Body of pancreas (tissue), 4 donors: ENCODE data around the gene TUT1. TPM values are rescaled to one million over a fixed set of nuclear protein-coding genes. Genes with fewer than 3 reads are reported as not detected.

ENCODE experiments used
- ATAC-seq: fragments of 150-250 bp; one replicate; pipeline ENCODE4 v1.9.1; 2016
- DNase-seq, 4 donors: peaks; one replicate each; pipeline ENCODE4 v3.0.0-alpha.2; 2019
- H3K27ac ChIP-seq, 4 donors: fragments of 200-600 bp; sonication (generic); 1 replicate in 3 of 4; 2 replicates in 1 of 4; pipeline versions ENCODE4 v1.5.1 to v1.6.1; 2016 to 2019; ENCODE audit warnings: mild to moderate bottlenecking in 1 of 4, mixed read lengths in 1 of 4, moderate library complexity in 1 of 4
- H3K27me3 ChIP-seq, 2 donors: fragments of 200-600 bp; sonication (generic); one replicate each; pipeline ENCODE4 v1.6.0; 2016; ENCODE audit warnings: mild to moderate bottlenecking in 1 of 2
- H3K36me3 ChIP-seq, 2 donors: fragments of 200-600 bp; sonication (generic); replicated peaks in 1 of 2; 2 replicates each; pipeline ENCODE4 v1.5.1; 2016; ENCODE audit warnings: low read depth in 2 of 2; ENCODE audit not compliant: insufficient read depth in 1 of 2
- H3K4me1 ChIP-seq: fragments of 200-600 bp; sonication (generic); one replicate; pipeline ENCODE4 v1.6.0; 2016
- H3K4me3 ChIP-seq, 2 donors: fragments of 200-600 bp; sonication (generic); 1 replicate in 1 of 2; 2 replicates in 1 of 2; pipeline ENCODE4 v1.5.1; 2016 to 2019
- H3K9me3 ChIP-seq, 3 donors: fragments of 200-600 bp; sonication (generic); 1 replicate in 2 of 3; 2 replicates in 1 of 3; pipeline ENCODE4 v1.5.1; 2016
- POLR2A ChIP-seq, 3 donors: fragments of 450-650 bp; IDR thresholded peaks; one replicate each; pipeline ENCODE4 v1.6.1; 2016; ENCODE audit warnings: antibody characterized with exemption in 3 of 3, mild to moderate bottlenecking in 2 of 3
- WGBS, 2 donors: methylation state at CpG; one replicate each; pipeline ENCODE4 v1.1.5; 2017; 5-methylcytosine and 5-hydroxymethylcytosine counted together
- intact Hi-C: fragments of 100-400 bp; cut with DNase I; formaldehyde crosslinking; loops from one replicate; pipeline ENCODE4 v1.15.1; 2023
- total RNA-seq, 2 donors: library from RNA; depleted of rRNA; stranded (reverse); fragments of >200 nt; gene quantifications; one replicate each; pipeline ENCODE4 v1.1.0, GENCODE V29; 2016
- TF ChIP-seq, protein P1 (sequence below), 7 experiments: fragments of 450-650 bp in 4 of 7; fragments of 200-600 bp in 3 of 7; sonication (generic) in 3 of 7; IDR thresholded peaks; one replicate each; pipeline ENCODE4 v1.5.1; 2016 to 2019; ENCODE audit warnings: antibody characterized with exemption in 7 of 7

TUT1 gene
- total RNA-seq, 2 donors from 2014 or later, result 10.1 to 11.2 TPM

DNA sequence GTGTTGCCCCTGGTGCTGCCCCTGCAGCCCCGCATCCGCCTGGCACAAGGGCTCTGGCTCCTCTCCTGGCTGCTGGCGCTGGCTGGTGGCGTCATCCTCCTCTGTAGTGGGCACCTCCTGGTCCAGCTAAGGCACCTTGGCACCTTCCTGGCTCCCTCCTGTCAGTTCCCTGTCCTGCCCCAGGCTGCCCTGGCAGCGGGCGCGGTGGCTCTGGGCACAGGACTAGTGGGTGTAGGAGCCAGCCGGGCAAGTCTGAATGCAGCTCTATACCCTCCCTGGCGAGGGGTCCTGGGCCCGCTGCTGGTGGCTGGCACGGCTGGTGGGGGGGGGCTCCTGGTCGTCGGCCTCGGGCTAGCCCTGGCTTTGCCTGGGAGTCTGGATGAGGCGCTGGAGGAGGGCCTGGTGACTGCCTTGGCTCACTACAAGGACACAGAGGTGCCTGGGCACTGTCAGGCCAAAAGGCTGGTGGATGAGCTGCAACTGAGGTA, 22.0 kb upstream of the TUT1 start:
- Histone ChIP-seq H3K9me3 (no peaks in the 10 kb centered on the region), H3K4me3 (no peak overlapping the region), H3K4me1 (peaks cover 22% of the 10 kb centered on the region), H3K27ac (peak overlapping the region; percentile 82 to 96 (median 88)), H3K36me3 (peaks cover 0 to 3% of the 10 kb centered on the region in 2 donors), H3K27me3 (no peaks in the 10 kb centered on the region)
- no peak for ATAC-seq
- TF ChIP-seq, protein P1, sequence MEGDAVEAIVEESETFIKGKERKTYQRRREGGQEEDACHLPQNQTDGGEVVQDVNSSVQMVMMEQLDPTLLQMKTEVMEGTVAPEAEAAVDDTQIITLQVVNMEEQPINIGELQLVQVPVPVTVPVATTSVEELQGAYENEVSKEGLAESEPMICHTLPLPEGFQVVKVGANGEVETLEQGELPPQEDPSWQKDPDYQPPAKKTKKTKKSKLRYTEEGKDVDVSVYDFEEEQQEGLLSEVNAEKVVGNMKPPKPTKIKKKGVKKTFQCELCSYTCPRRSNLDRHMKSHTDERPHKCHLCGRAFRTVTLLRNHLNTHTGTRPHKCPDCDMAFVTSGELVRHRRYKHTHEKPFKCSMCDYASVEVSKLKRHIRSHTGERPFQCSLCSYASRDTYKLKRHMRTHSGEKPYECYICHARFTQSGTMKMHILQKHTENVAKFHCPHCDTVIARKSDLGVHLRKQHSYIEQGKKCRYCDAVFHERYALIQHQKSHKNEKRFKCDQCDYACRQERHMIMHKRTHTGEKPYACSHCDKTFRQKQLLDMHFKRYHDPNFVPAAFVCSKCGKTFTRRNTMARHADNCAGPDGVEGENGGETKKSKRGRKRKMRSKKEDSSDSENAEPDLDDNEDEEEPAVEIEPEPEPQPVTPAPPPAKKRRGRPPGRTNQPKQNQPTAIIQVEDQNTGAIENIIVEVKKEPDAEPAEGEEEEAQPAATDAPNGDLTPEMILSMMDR (IDR thresholded peaks at IDR 0.05), result no peak
- no peak for TF ChIP-seq POLR2A (IDR thresholded peaks at IDR 0.05)
- intact Hi-C loops, result no loop called here
- peak in 1 of 4 donors; percentile 60 for DNase-seq
- WGBS, 2 donors, result 20 to 38% methylated on average over 3 to 14 of the region's 15 CpGs

DNA sequence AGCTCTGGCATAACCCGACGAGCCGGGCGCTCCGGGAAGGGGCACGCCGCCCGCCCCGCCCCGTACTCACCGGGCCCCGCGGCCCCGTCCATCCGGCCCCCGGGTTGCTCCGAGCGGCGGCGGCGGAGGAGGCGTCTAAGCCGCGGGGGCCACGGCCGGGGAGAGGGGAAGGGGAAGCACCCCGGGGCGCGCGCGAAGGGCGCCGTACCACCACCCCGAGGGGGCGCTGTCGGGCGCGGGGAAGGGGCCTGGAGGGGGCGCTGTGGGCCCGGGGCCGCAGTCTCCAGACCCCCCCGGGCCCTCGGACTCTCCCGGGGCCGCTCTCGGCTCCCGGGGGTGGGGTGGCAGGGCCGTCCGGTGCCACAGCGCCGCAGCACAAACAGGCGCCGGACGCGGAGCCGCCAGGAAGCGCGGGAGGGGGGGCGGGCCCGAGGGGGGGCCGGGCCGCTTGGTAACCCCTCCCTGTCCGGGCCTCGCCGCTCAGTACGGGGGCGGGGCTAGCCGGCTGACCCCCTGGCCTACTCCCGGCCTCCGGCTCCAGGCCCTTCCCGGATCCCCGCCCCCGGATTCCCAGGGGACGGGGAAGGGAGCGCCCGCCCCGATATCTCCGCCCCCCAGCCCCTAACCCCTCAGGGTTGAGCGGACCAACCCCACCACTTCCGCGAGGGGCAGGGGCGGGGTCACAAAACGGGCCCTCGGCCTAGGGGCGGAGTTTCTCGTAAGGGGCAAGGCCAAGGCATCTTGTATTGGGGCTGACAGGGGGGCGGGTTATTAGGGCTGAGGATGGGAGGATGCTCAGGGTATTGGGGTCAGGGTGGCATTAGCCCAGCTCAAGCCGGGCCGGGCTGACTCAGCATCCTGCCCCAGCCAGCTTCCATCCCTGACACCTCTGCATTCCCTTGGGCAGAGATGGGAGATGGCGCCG, 21.3 kb upstream of the TUT1 start, which contains the start of the genes EML3 and ROM1:
TSS of gene EML3 (minus strand) at position 410 of the 925 bp plus-strand sequence. CDS start at position 92, 318 bp downstream.
TSS of gene ROM1 (plus strand) at position 892 of the 925 bp plus-strand sequence. CDS start at position 917, 25 bp downstream.
- Histone ChIP-seq H3K27me3 (no peaks in the 10 kb centered on the region), H3K9me3 (no peaks in the 10 kb centered on the region), H3K27ac (peak within 1 kb of the TSS; percentile 82 to 96 (median 88)), H3K4me1 (peaks cover 22% of the 10 kb centered on the region), H3K36me3 (peaks cover 0 to 3% of the 10 kb centered on the region in 2 donors), H3K4me3 (peak within 1 kb of the TSS; percentile 54 to 64)
- TF ChIP-seq, protein P1 (IDR thresholded peaks at IDR 0.05), result peak; percentile 67 to 97 (median 95)
- peak in 2 of 3 donors; percentile 8 to 28 for TF ChIP-seq POLR2A (IDR thresholded peaks at IDR 0.05)
- intact Hi-C loops, result no loop called here
- WGBS, 2 donors, result 4 to 10% methylated on average over 2 to 57 of the region's 91 CpGs
- peak; percentile 83 to 89 (median 85) for DNase-seq
- peak; percentile 79 for ATAC-seq

DNA sequence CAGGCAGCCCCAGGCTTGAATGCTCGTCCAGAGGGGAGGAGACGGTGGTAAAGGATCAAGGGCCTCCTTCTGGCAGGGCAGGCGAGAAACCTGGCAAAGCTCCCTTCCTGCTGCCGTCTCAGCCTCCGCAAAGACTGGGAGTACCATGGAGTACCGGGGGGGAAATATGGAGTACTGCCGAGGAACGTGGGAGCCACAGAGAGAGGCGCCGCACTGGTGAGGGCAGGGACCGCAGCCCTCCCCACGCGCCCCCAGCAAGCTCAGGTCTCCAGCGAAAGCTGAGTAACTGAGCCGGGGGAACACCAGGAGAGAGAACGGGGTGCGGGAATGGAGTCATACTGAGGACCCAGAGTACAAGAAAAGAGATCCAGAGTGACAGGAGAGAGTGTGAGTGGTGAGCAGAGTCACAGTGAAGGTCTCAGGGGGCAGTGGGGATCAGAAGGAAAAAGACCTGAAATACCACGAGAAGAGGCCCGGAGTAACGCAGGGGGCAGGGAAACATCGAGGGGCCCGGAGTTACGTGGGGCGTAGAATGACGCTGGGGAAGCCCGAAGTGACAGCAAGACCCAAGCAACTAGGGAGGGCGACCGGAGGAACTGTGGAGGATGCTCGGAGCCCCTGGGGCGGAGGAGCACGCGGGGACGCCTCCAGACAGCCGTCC, 20.5 kb upstream of the TUT1 start:
- WGBS, 2 donors, result 2% methylated on average over 23 to 33 of the region's 34 CpGs
- no peak for TF ChIP-seq POLR2A (IDR thresholded peaks at IDR 0.05)
- TF ChIP-seq, protein P1 (IDR thresholded peaks at IDR 0.05), result no peak
- no peak for ATAC-seq
- Histone ChIP-seq H3K4me1 (peaks cover 22% of the 10 kb centered on the region), H3K9me3 (no peaks in the 10 kb centered on the region), H3K4me3 (peak overlapping the region; percentile 54 to 64), H3K27ac (peak overlapping the region; percentile 82 to 96 (median 88)), H3K27me3 (no peaks in the 10 kb centered on the region), H3K36me3 (no peaks in the 10 kb centered on the region)
- intact Hi-C loops, result no loop called here
- DNase-seq, result peak; percentile 37 to 65 (median 51)

DNA sequence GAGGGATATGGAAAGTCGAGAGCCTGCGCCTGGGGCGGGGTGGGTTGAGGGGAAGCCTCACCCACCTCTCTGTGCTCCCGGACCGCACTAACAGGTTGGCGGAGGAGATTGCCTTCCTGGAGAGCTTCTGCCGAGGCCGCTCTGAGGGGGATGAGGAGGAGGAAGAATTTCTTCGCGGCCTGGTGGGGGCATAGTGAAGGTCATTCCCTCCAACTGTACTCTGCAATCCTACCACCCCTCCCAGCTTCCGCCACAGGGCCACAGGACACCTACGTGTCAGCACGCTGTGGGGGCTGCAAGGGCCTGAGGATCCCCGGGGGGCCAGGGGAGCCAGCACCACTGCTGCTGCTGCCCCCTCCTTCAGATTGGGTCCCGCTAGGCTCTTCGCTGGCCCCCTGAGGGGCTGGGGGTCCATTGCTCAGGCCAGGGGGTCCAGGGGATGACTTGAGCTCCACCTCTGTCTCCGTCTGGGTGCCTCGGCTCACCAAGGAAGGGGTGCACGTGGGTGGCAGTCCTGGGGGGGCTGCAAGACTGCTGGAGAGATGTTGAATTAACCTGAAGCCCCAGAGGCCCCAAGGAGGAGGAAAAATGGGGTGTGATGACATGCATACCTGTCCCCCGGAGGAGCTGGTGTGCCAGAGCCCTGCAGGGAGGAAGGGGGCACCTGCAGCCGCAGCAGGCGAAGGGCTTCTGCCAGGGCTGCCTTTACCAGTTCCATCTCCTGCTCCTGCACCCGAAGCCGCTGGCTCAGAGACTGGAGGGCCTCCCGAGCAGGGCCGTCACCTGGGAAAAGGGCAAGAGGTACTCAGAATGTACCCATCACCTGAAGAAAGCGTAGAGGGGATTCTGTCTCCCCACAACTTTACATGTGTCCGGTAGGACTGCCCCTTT, 19.7 kb upstream of the TUT1 start:
- intact Hi-C loops, result no loop called here
- TF ChIP-seq, protein P1 (IDR thresholded peaks at IDR 0.05), result no peak
- no peak for TF ChIP-seq POLR2A (IDR thresholded peaks at IDR 0.05)
- DNase-seq (no peak), ATAC-seq (no peak)
- Histone ChIP-seq H3K9me3 (no peaks in the 10 kb centered on the region), H3K27ac (peak overlapping the region in 3 of 4 donors; percentile 82 to 94 (median 83)), H3K4me1 (peaks cover 22% of the 10 kb centered on the region), H3K4me3 (peak overlapping the region in 1 of 2 donors; percentile 54), H3K27me3 (no peaks in the 10 kb centered on the region), H3K36me3 (no peaks in the 10 kb centered on the region)
- WGBS, 2 donors, result 74 to 79% methylated on average over 8 to 28 of the region's 28 CpGs
